Measurements from ENCODE around the gene RAB43.
A peak's percentile ranks its signal among the peaks of the same experiment; 100 is the strongest.
"Not testable (repeated sequence)": the region's sequence is repeated elsewhere in the genome, so short reads cannot be mapped to it uniquely, and the experiment has no call there.

The RAB43 gene

DNA sequence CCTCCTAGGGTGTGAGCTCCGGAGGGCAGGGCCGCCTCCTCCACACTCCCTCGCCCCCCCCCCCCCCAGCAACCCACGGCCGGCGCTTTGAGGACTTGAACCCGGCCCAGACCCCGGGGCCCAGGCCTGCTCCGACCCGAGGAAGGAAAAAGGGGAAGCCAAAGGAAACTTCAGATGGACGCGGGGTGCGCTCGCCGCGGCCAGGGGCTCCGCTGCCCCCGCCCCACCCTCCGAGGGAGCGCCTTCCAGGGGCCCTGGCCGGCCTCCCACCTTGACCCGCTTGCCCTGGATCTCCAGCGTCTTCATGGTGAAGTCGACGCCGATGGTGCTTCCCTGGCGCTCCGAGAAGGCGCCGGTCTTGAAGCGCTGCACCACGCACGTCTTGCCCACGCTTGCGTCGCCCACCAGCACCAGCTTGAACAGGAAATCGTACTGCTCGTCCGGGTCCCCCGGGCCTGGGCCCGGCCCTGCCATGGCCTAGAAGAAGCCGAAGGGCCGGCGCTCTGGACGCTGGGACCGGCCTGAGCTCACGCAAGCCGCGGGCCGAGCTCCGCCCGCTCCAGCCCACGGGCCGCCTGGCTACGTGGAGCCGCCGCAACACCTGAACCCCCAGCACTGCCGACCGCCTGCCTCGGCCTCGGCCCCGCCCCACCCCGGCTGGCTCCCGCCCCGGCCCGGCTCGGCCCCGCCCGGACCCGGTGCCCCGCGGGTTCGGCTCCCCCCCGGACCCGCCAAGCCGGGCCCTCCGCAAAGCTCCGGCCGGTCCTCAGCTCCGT is 400 bp downstream of the RAB43 start:
- peak; percentile 56 for DNase-seq

DNA sequence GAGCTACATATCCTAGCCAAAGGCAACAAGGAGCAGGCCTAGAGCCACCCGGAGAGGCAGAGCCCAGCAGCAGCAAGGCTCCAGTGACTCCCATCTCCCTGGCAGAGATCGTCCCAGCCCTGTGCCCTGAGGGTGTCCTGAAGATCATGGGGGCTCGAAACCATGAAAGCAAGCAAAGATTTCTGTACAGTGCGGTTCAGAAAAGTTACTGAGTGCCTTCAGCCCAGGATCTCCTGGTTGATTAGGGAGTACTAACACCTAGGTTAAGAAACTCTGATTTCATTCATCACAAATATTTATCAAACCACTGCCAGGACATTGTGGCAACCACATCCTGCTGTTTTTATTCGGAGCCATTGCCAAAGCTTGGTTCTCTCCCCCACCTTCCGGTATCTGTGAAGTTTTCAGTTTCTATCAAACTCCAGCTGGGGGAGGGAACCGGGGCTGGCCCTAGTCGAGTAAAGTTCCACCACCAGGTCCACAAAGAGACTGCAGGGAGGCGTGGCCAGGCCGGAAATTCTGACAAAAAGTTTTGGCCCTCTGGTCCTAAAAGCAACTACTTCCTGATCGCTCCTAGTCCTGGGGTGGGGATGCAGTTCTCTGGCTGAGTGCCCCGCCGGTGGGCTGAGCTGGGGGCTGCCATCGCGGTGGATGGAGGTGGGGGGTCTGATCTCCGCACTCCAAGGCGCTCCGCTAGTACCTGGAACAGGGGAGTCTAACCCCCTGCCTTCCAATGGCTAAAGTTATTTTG is 1.2 kb downstream of the RAB43 start:
- peak; percentile 96 for DNase-seq

DNA sequence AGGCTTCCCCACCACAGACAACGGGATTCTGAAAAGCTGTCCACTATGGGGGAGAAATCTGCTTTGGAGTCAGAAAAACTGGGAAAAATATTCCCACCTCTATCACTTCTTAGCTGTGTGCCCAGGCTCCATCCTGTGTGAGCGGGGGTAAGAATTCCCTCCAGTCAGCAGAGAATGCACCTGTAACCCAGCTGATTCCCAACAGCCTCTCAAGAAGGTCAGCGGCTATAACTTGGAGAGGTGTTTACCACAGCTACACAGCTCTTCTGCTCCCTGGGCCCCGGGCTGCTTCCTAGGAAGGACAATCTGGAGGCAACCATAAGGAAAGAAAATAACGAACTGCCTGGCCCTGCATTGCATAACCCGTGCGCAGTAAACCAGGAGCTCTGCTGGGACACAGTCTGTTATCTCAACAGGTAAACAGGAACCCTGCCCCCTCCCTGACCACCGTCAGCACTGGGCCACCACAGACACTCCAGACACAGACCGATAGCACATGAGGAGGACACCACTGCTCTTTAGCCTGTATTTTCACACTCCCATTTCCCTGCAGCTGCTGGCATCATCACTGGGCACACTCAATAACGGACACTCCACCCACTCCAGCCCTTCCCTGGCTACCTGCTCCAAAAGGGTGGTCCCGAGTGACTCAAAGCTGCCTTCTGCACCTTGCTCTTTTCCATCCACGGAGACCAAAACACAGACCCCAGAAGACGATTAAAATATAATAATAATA is 2.1 kb downstream of the RAB43 start:
- DNase-seq: no peak

DNA sequence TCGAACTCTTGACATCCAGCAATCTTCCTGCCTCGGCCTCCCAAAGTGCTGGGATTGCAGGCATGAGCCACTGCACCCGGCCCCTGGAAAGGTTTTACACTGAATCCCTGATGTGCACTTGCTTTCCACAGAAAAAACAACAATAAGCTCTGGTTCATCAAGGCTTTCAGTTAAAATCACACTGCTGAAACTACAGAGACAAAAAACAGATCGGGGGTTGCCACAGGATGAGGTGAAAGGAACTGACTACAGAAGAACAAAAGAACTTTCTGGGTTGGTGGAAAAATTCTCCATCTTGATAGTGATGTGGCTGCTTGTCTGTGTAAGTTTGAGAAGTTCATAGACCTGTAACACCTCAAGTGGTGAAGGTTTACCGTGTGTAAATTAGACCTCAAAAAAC is 2.9 kb downstream of the RAB43 start:
- no peak for DNase-seq

DNA sequence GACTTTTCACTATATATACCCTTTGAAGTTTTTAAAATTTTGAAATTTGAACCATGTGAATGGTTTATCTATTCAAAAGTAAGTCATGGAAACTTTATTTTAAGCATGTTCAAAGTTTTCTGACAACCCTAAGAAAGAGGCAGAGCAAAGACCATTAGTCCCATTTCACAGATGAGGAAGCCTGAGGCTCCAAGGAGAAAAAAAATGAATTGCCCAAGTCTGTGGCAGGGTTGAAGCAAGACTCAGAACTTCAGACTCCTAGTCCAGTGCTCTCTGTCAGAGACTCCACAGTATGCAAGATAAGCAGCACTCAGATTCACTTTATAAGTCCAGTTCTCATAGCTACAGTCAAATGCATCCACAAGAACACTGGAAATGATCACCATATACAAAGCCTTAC is 4.5 kb downstream of the RAB43 start:
- DNase-seq: no peak

DNA sequence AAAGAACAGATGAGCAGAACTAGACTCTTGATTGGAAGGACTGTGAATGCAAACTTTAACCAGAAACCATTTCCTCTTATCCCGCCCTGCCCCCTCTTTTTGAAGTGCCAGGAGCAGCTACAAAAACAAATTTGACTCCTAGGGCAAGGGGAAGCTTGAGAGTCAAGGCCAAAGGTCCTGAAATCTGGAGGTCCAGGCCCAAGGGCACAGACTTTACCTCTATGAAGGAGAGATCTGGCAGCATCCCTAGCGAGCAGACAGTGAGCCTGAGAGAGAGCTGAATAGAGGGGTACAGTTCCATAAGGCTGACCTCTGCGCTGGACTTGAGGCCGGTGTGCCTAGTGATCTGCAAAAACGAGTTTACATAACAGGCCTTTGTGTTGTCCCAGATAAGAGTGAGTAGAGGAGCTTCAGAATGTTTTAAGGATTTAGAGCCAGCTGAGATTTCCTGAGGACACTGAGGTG is 5.1 kb downstream of the RAB43 start:
- no peak for DNase-seq

DNA sequence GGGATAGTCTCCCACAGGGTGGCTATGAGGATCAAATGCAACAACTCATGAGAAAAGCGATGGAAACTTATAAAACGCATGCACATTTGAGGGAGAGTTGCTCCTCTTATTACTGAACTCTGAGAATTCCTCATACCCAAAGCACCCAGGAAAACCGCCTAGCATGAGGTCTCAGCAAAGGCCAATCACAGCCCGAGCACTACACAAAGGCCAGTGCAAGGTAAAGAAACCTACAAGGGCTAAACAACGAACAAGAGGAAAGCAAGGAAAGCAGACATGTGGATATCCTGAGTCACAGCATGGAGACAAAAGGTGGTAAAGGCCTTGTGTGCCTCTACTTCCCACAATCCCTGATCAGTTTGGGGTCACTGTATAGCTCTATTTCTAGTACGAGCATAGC is 7.1 kb downstream of the RAB43 start:
- DNase-seq: no peak

DNA sequence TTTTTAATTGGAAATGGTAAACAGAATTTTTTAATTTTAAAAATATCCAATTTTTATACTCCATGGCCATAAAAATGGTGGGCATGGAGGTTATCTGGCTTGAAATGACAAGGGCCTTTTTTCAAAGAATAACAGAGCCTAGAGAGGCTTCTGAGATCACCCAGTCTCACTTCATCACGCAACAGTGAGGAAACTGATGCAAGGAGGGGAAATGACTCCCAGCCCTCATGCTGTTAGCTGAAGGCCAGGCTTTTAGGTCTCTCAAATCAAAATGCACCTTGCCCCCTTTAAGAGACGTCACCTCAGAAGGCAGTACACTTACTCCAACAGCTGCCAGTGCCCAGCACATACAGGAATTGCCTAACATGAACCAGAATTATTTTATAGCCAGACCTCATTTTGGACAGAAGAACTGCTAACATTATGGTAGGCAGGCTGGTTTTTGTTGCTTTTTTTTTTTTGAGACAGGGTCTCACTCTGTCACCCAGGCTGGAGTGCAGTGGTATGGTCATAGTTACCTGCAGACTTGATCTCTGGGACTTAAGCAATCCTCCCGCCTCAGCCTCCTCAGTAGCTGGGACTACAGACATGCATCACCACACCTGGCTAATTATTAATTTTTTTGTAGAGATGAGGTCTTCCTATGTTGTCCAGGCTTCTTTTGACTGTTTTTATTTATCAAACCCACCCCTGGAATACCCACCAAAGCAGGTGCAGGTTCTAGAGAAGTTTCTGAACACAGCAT is 9.1 kb downstream of the RAB43 start:
- DNase-seq: no peak

DNA sequence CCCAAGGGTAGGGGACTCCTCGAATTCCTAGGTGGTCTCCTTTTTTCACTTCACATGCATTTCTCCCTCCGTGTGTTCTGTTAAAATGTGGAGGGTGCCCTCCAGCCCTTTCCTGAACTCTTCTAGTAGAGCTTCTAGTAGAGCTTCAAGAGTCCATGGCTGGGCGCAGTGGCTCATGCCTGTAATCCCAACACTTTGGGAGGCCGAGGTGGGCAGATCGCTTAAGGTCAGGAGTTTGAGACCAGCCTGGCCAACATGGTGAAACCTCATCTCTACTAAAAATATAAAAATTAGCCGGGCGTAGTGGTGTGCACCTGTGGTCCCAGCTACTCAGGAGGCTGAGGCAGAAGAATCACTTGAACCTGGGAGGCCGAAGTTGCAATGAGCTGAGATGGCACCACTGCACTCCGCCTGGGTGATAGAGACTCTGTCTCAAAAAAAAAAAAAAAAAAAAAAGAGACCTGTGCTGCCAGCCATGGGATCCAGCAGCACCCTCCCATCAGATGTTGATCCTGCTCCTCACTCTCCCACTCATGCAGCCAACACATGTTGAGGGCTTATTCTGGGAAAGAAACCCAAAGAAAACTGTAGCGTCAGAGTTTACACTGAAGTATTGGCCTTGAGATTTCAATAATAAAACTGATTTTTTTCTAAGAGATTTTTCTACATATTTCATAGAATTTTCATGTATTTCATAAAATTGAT is 10.4 kb downstream of the RAB43 start:
- not testable (repeated sequence) for DNase-seq

DNA sequence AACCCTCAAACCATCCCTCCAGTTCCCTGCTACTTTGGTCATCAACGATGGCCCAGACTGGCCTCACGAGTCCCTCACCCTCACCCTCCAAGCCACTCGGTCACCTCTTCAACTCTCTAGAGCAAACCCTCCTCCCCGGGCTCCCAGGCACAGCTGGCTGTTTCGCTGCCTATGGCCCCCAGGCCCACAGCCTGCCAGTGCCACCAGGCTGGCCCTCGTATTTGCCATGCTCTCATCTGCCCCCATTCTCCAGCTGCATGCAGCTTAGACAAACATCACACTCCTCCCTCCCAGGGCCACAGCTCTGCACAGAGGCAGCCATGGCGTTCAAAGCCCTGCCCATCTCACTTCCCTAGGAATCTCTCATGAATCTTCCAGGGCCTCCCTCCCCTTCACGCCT is 13.8 kb downstream of the RAB43 start:
- DNase-seq: no peak

DNA sequence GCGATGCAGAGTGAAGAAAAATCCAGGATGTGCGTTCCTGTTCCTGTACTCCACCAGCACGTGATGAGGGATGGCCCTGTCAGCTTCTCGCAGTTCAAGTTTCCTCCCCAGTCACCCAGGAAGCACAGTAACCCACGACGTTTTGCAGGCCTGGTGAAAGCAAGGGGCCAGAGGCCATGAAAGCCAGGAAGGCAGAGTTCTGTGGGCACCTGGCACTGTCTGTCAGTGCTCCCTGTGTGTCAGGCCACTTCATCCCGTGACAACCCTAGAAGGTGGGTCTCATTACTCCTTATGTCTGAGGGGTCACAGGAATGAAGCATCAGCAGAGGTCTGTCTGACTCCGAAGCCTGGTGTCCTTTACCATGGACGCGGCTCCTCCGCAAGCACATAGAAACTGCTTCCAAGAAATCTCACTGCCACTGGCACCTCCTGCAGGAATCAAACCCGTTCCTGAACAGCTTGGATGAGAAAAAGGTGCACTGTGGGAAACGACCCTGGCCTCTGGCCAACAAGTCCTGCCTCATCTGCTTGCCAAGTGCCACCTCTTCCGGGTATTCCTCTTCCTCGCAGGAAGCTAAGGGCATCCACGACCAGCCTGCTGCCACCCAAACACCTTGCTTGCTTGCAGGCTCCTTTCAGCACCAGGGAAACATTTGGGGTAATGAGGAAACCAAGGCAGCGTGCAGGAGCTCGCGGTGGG is 14.6 kb downstream of the RAB43 start:
- no peak for DNase-seq

DNA sequence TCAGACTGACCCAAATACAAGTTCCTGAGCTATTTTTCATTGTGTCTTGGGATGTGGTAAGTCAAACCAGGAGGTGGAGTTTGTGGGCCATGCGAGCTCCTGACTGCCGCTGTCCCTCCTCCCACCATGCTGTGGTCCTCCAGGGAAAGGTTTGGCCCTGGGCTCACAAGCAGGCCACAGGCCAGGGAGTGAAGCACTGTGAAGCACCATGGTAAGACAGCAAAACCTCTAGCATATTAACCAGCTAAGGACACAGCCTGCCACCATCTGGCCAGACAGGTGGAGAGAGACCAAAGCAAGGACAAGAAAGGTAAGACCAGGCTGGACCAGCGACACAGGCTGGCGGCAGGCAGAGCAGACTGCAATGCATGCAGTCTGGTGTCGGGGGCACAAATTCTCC is 15.3 kb downstream of the RAB43 start:
- DNase-seq: no peak

DNA sequence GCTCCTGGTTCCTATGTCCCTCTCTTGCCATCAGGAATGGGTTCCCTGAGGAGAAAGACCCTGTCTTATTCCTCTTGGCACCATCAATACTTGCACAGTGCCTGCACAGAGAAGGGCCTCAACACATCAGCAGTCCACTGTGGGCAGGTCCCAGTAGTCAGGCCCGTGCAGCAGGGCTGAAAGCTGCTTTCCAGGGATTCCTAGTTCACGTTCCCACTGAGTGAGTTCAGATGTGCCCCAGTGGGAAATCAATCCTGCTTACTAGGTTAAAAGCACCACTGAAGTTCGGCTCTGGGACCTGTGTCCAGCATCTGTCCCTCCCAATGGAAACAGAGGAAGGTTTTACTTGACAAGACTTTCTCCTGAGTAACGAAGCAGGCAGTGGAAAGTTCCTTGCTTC is 15.7 kb downstream of the RAB43 start:
- no peak for DNase-seq

DNA sequence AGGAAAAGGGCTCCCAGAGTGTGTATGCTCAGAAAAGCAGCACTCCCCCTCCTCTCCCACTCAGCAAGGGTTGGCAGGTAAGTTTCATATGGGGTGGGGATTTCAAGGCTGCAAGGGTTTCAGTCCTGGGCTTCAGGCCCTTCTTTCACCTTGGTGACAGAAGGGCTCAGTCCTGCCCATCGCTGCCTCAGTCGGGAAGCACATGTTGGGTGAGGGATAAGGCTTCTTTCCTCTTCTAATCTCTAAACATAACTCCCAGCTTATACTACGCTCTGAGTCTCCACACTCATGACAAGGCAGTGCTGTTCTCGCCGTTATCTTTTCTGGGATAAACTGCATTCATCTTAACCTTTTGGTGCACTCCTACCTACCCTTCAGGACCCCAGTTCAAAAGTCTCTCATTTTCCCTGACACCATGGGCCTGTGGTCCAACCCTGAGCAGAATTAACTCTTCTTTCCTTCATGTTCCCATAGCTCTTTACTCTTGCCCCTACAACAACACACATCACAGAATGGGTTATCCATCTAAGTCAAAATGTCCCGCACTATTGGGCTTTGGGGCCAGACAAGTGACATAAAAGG is 17.0 kb downstream of the RAB43 start:
- DNase-seq: no peak

DNA sequence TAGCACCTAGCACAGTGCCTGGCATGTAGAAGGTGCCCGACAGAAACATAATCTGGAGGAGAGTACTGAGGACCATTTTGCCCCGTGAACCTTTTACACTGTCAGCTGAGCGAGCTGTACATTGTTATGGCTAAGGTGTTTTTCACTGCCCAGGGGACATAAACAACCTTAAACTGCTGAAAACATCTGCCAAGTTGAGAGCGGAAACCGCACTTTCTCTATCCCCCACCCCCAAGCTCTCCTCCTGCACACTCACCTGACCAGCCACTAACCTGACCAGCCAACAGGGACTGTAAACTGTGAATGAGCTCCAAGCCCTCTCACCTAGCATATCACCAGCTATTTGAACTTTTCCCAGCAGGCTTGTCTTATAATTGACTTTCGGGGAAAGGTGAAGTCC is 17.6 kb downstream of the RAB43 start:
- no peak for DNase-seq

DNA sequence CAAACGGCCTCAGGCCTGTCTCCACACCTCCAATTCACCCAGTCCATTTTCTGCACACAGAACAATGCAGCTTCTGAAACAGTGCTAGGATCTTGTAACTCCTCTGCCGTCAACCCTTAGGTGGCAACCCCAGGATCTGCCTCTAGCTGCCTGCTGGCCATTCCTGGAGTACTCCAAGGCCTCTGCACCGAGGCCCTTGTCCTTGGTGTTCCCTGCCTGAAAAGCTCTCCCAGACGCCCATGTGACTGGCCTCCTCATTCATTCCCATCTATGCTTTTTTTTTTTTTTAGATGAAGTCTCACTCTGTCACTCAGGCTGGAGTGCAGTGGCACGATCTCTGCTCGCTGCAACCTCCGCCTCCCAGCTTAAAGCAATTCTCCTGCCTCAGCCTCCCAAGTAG is 18.3 kb downstream of the RAB43 start:
- DNase-seq: no peak

DNA sequence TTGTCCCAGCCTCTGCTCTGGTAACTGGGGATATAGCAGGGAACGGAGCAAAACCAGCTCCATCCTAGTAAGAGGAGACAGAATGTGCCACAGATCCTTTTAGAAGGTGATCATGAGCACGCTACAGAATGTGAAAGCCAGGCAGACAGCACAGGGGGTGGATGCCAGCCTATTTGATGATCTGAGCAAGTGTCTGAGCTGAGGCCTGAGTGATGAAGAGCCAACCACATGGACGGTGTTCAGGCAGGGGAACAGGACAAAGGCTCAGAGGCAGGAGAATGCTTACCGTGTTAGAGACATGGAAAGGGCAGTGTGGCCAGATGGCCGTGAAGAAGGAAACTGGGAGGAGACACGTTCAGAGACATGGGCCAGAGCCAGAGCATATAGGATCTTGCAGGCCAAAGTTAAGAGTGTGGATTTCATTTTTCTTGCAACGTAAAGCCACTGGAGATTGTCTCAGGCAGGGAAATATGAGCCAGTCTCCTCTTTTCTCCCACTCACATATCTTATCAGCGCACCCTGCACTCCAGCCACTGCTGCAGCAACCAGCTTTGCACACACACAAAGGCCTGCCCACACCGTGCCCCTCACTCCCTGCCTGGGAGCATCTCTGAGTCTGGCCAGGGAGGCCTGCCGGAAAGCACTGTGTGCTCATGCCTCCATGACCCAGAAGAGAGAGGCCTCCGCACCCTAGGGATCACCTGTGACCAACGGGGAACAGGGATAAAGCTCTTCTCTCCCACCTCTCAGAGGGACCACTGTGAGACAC is 20.1 kb downstream of the RAB43 start:
- no peak for DNase-seq

DNA sequence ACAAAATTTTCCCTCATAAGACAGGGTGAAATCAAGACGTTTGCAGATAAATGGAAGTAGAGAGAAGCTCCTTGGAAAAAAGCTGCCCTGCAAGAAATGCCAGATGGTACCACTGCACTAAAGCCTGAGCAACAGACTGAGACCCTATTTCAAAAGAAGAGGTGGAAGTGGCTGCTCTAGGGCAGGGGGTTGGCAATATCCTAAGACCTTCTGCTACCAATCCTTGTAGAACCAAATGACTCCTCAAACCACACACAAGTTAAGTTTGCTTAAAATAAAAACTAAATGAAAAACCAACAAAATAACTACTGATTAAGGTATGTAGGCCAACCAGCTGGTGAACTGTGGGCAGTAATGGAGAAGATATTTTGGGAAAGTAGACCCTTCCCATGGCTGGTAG is 21.3 kb downstream of the RAB43 start:
- DNase-seq: no peak

DNA sequence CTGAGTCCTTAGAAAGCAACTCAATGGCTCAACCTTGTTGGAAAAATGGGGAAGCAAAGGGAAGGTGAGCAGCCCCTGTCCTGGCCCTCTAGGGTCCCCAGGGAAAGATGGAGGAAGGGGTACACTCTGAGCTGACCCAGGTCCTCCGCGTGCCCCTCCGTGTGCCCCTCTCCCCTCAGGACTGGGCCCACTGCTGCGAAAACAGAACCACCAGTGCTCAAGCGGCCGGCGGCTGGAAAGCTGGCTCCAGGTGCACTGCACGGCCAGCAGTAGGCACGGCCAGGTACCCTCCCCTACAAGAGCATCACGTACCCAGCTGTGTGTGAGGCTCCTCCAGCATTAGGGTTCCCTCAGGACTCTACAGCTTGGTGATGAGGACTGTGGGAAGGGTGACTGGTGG is 26.3 kb downstream of the RAB43 start:
- DNase-seq: no peak

DNA sequence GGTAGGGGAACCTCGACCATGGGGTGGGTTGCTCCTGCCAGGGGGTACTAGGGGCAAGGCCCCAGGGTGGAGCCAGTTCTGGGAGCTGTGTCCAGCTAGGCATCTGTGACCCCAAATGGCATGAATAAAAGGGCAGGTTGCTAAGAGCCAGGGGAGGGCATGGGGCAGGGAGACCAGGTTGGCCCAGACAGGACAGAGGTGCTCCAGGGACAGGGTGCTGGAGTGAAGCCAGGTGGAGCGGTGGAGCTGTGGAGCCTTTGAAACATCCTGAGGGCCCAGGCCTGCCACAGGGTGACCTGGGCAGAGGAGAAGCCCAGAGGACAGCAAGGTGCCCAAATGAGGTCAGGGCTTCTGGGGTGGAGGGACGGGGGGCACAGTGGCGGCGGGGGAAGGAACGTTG is 33.3 kb downstream of the RAB43 start:
- DNase-seq: not testable (repeated sequence)

DNA sequence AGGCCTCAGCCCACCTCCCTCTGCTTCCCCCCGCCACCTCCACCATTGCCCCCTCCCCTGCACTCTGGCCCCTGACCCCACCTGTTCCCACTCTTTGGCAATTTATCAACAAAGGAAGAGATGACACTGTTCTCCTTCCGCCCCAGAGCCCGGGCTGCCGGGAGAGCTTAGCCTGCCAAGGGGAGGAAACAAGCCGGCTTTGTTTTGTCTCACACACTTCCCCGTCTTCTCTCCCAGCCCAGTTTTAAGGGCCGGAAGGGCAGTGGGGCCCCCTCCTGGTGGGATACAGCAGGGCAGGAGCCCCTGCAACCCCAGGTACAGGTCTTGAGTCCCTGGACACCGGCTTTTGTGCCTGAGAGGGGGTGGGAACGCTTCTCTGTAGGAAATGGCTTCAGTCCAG is 33.7 kb downstream of the RAB43 start:
- not testable (repeated sequence) for DNase-seq
